ENCODE data around the gene CACNB3. TPM values are rescaled to one million over a fixed set of nuclear protein-coding genes. Genes with fewer than 3 reads are reported as not detected.

Gene CACNB3
- total and polyA plus RNA-seq, 2 of the 13 experiments (the other 11 are each of a cell fraction or from before 2014, with no cell fraction given): 0.29 to 0.54 TPM

- TF ChIP-seq ZNF280D (CRISPR knock-in tag; IDR thresholded peaks at IDR 0.05): no peak
- TF ChIP-seq ZNF17 (CRISPR knock-in tag; IDR thresholded peaks at IDR 0.05): no peak
- TF ChIP-seq ATRX (CRISPR knock-in tag; IDR thresholded peaks at IDR 0.05; ENCODE audit: borderline replicate concordance): no peak
- no peak for TF ChIP-seq EZH2 (conservative IDR thresholded peaks at IDR 0.05; ENCODE audit: low read depth, low read length)
- peak; percentile 43; the same call in 1 of the 2 replicates for TF ChIP-seq CEBPB (IDR thresholded peaks at IDR 0.05; ENCODE audit: borderline replicate concordance, low read depth, low read length)
- no peak for TF ChIP-seq ZNF138 (CRISPR knock-in tag; IDR thresholded peaks at IDR 0.05; ENCODE audit: low read depth)
- no peak for TF ChIP-seq KDM5B (CRISPR knock-in tag; IDR thresholded peaks at IDR 0.05; ENCODE audit: borderline replicate concordance)
- TF ChIP-seq SNRNP70 (IDR thresholded peaks at IDR 0.05; ENCODE audit: low read depth, low read length): no peak
- TF ChIP-seq ZNF776 (CRISPR knock-in tag; IDR thresholded peaks at IDR 0.05): no peak
- no peak for TF ChIP-seq DDIT3 (CRISPR knock-in tag; IDR thresholded peaks at IDR 0.05)
- TF ChIP-seq TRIM22 (IDR thresholded peaks at IDR 0.05): no peak
- TF ChIP-seq ZNF703 (CRISPR knock-in tag; IDR thresholded peaks at IDR 0.05; ENCODE audit: borderline replicate concordance): no peak
- TF ChIP-seq HIVEP1 (CRISPR knock-in tag; IDR thresholded peaks at IDR 0.05): no peak
- no peak; the same call in 1 of the 2 replicates for TF ChIP-seq HIC2 (CRISPR knock-in tag; IDR thresholded peaks at IDR 0.05; ENCODE audit: low read depth)
- no peak for TF ChIP-seq AKAP8 (CRISPR knock-in tag; IDR thresholded peaks at IDR 0.05)
These were observed 7.3 kb upstream of the CACNB3 start (continued) for GRCh38 chr12:48810903-48811431.
